H9 (cell line): ENCODE data around the gene SERPINE2. TPM values are rescaled to one million over a fixed set of nuclear protein-coding genes. Genes with fewer than 3 reads are reported as not detected.

Source experiments
- DNase-seq: peaks from one replicate; pipeline ENCODE4 v3.0.0-alpha.2; 2017
- H2AFZ ChIP-seq: one replicate; pipeline ENCODE4 v1.6.1; 2013; ENCODE audit warnings: mild to moderate bottlenecking, low read length, control low read depth, moderate library complexity
- H2AK5ac ChIP-seq: 2 replicates; pipeline ENCODE4 v1.6.1; 2013; ENCODE audit warnings: low read length, control low read depth, mixed read lengths; ENCODE audit not compliant: insufficient read length
- H2BK120ac ChIP-seq: one replicate; pipeline ENCODE4 v1.6.1; 2013; ENCODE audit warnings: low read depth, mild to moderate bottlenecking, low read length, control low read depth, inconsistent platforms; ENCODE audit not compliant: poor library complexity, severe bottlenecking
- H2BK12ac ChIP-seq: 2 replicates; pipeline ENCODE4 v1.6.1; 2013; ENCODE audit warnings: low read length, control low read depth, mixed read lengths, low read depth; ENCODE audit not compliant: insufficient read length
- H2BK15ac ChIP-seq: 2 replicates; pipeline ENCODE4 v1.6.1; 2013; ENCODE audit warnings: low read depth, low read length, control low read depth
- H2BK20ac ChIP-seq: one replicate; pipeline ENCODE4 v1.6.1; 2013; ENCODE audit warnings: low read depth, mild to moderate bottlenecking, low read length, control low read depth, inconsistent platforms; ENCODE audit not compliant: poor library complexity, severe bottlenecking
- H2BK5ac ChIP-seq: 2 replicates; pipeline ENCODE4 v1.6.1; 2013; ENCODE audit warnings: low read length, control low read depth, mixed read lengths; ENCODE audit not compliant: insufficient read length
- H3K14ac ChIP-seq: 2 replicates; pipeline ENCODE4 v1.6.1; 2013; ENCODE audit warnings: low read length, control low read depth; ENCODE audit not compliant: insufficient read depth
- H3K18ac ChIP-seq: 2 replicates; pipeline ENCODE4 v1.6.1; 2013; ENCODE audit warnings: low read depth, mild to moderate bottlenecking, mixed read lengths, low read length, control low read depth; ENCODE audit not compliant: insufficient read length
- H3K23ac ChIP-seq: 2 replicates; pipeline ENCODE4 v1.6.1; 2013; ENCODE audit warnings: low read length, control low read depth, mixed read lengths, low read depth; ENCODE audit not compliant: insufficient read length
- H3K23me2 ChIP-seq: 2 replicates; pipeline ENCODE4 v1.6.1; 2013; ENCODE audit warnings: low read depth, mild to moderate bottlenecking, mixed read lengths, low read length, control low read depth; ENCODE audit not compliant: insufficient read length, poor library complexity, severe bottlenecking
- H3K27ac ChIP-seq: 2 replicates; pipeline ENCODE4 v1.5.1; 2013; ENCODE audit warnings: low read length, control low read depth, mixed read lengths, low read depth; ENCODE audit not compliant: insufficient read length
- H3K27me3 ChIP-seq: 2 replicates; pipeline ENCODE4 v1.6.1; 2013; ENCODE audit warnings: low read length, control low read depth, inconsistent platforms; ENCODE audit not compliant: insufficient read depth
- H3K4ac ChIP-seq: 2 replicates; pipeline ENCODE4 v1.6.1; 2013; ENCODE audit warnings: low read depth, mild to moderate bottlenecking, control low read depth, inconsistent platforms, low read length, moderate library complexity
- H3K4me1 ChIP-seq: 2 replicates; pipeline ENCODE4 v1.6.1; 2013; ENCODE audit warnings: low read length, control low read depth, inconsistent platforms; ENCODE audit not compliant: insufficient read depth
- H3K4me2 ChIP-seq: 2 replicates; pipeline ENCODE4 v1.6.1; 2013; ENCODE audit warnings: low read length, control low read depth, mixed read lengths; ENCODE audit not compliant: insufficient read length, insufficient read depth
- H3K56ac ChIP-seq: 2 replicates; pipeline ENCODE4 v1.6.1; 2013; ENCODE audit warnings: low read depth, mild to moderate bottlenecking, mixed read lengths, low read length, control low read depth; ENCODE audit not compliant: insufficient read length
- H3K79me1 ChIP-seq: 2 replicates; pipeline ENCODE4 v1.6.1; 2013; ENCODE audit warnings: low read depth, mild to moderate bottlenecking, moderate library complexity, low read length, control low read depth, inconsistent platforms; ENCODE audit not compliant: insufficient read depth, poor library complexity, severe bottlenecking
- H3K79me2 ChIP-seq: 2 replicates; pipeline ENCODE4 v1.6.1; 2013; ENCODE audit warnings: low read length, control low read depth, inconsistent platforms; ENCODE audit not compliant: insufficient read depth
- H3K9ac ChIP-seq: 2 replicates; pipeline ENCODE4 v1.6.1; 2013; ENCODE audit warnings: low read length, control low read depth, mixed read lengths; ENCODE audit not compliant: insufficient read length; ENCODE audit errors: extremely low read depth
- H3K9me3 ChIP-seq: one replicate; pipeline ENCODE4 v1.6.1; 2013; ENCODE audit warnings: low read depth, low read length, inconsistent platforms; ENCODE audit not compliant: control insufficient read depth
- H3T11ph ChIP-seq: one replicate; pipeline ENCODE4 v1.6.1; 2013; ENCODE audit warnings: mild to moderate bottlenecking, low read length, control low read depth, inconsistent platforms
- H4K20me1 ChIP-seq: one replicate; pipeline ENCODE4 v1.6.1; 2013; ENCODE audit not compliant: control insufficient read depth, insufficient read length, insufficient read depth
- H4K5ac ChIP-seq: 2 replicates; pipeline ENCODE4 v1.6.1; 2013; ENCODE audit warnings: low read depth, mild to moderate bottlenecking, mixed read lengths, low read length, control low read depth; ENCODE audit not compliant: insufficient read length
- H4K8ac ChIP-seq: replicated peaks from 2 replicates; pipeline ENCODE4 v1.6.1; 2013; ENCODE audit warnings: low read length, control low read depth, mixed read lengths, low read depth; ENCODE audit not compliant: insufficient read length
- H4K91ac ChIP-seq: 2 replicates; pipeline ENCODE4 v1.6.1; 2013; ENCODE audit warnings: low read depth, mild to moderate bottlenecking, moderate library complexity, mixed read lengths, low read length, control low read depth; ENCODE audit not compliant: insufficient read length
- H3K27ac Mint-ChIP-seq, 3 experiments: 2 replicates in 2 of 3; 3 replicates in 1 of 3; pipeline ENCODE4 v1.8.0; 2020 to 2021; ENCODE audit warnings: mixed read lengths in 3 of 3, mild to moderate bottlenecking in 1 of 3, moderate library complexity in 1 of 3
- H3K27me3 Mint-ChIP-seq: 2 replicates; pipeline ENCODE4 v1.8.0; 2021; ENCODE audit warnings: low read depth, mild to moderate bottlenecking, moderate library complexity, mixed read lengths
- H3K36me3 Mint-ChIP-seq, 3 experiments: 2 replicates in 2 of 3; 3 replicates in 1 of 3; pipeline ENCODE4 v1.8.0; 2020 to 2021; ENCODE audit warnings: low read depth in 3 of 3, mixed read lengths in 3 of 3; ENCODE audit not compliant: insufficient read depth in 1 of 3
- H3K4me1 Mint-ChIP-seq, 2 experiments: 2 replicates each; pipeline ENCODE4 v1.8.0; 2020; ENCODE audit warnings: mixed read lengths in 2 of 2
- H3K4me3 Mint-ChIP-seq, 2 experiments: 2 replicates in 1 of 2; 3 replicates in 1 of 2; pipeline ENCODE4 v1.8.0; 2020 to 2021; ENCODE audit warnings: mild to moderate bottlenecking in 2 of 2, mixed read lengths in 2 of 2, moderate library complexity in 1 of 2
- H3K9me3 Mint-ChIP-seq, 2 experiments: 2 replicates in 1 of 2; 3 replicates in 1 of 2; pipeline ENCODE4 v1.8.0; 2020; ENCODE audit warnings: mild to moderate bottlenecking in 2 of 2, mixed read lengths in 2 of 2, moderate library complexity in 1 of 2
- WGBS: extraction: QIAGEN DNeasy Blood & Tissue Kit; methylation state at CpG from one replicate; pipeline ENCODE4 v1.1.7; 2013; ENCODE audit warnings: missing lambda C conversion rate, low lambda C conversion rate, mixed read lengths; ENCODE audit not compliant: insufficient read length; ENCODE audit errors: extremely low coverage; 5-methylcytosine and 5-hydroxymethylcytosine counted together
- total RNA-seq: library from RNA; stranded (reverse); gene quantifications from 2 replicates; pipeline ENCODE4 v1.2.1, GENCODE V29; 2021
- TF ChIP-seq, protein P1 (sequence below): fragments of 200-600 bp; sonication (generic); conservative IDR thresholded peaks from 3 replicates; pipeline ENCODE4 v1.8.0; 2021; ENCODE audit warnings: antibody characterized with exemption, mild to moderate bottlenecking

The SERPINE2 gene
- total RNA-seq, 1 experiment from 2014 or later, result 40.0 TPM

DNA sequence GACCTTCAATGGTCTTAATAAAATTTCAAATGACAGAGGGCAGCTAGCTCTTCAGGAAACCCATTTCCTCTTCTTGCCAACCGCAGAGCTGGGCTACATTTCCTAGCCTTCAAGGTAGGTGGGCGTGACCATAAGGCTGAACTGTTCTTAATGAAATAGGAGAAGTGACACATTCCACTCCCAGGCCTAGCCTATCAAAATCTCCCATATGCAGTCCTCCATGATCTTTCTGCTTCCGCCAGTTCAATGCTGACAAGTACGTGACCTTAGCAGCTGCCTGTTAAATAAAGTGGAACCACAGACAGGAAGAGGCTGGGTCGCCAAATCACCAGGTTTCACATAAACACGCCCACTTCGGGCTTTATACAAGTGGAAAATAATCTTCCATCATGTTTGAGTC is 13.2 kb downstream of the SERPINE2 start:
- peaks cover 56 to 59% of the 10 kb centered on the region in 2 experiments for H3K4me1 Mint-ChIP-seq
- peaks cover under 1 to 4% (median 4%) of the 10 kb centered on the region in 3 experiments; a peak in 4 of 7 replicates for H3K36me3 Mint-ChIP-seq
- H3K4me3 Mint-ChIP-seq, result no peak overlapping the region; a peak in 1 of 5 replicates
- H3K27me3 Mint-ChIP-seq, result peaks cover 40% of the 10 kb centered on the region
- no peak overlapping the region for H2BK20ac ChIP-seq
- WGBS, result no CpG with 5 or more reads among the region's 7 CpGs
- H3K79me1 ChIP-seq, result no peaks in the 10 kb centered on the region
- no peak overlapping the region for H2BK120ac ChIP-seq
- no peak overlapping the region for H3K18ac ChIP-seq
- H3K23ac ChIP-seq, result no peak overlapping the region
- DNase-seq, result no peak
- no peak overlapping the region for H3K14ac ChIP-seq
- no peak overlapping the region for H3K56ac ChIP-seq
- no peak overlapping the region for H2AK5ac ChIP-seq
- H3K79me2 ChIP-seq, result no peaks in the 10 kb centered on the region; the same call in 1 of the 2 replicates
- H2BK15ac ChIP-seq, result no peak overlapping the region
- no peaks in the 10 kb centered on the region for H3K23me2 ChIP-seq
- no peak overlapping the region for H2BK12ac ChIP-seq
- no peak overlapping the region for H3K27ac ChIP-seq
- H3K9ac ChIP-seq, result no peak overlapping the region
- H4K20me1 ChIP-seq, result no peaks in the 10 kb centered on the region
- H3K9me3 Mint-ChIP-seq, result no peaks in the 10 kb centered on the region; a peak in 2 of 5 replicates
- no peak overlapping the region for H3T11ph ChIP-seq
- H4K8ac ChIP-seq, result no peak overlapping the region
- no peaks in the 10 kb centered on the region for H3K27me3 ChIP-seq
- H3K4me1 ChIP-seq, result peaks cover 28% of the 10 kb centered on the region; the same call in 1 of the 2 replicates
- no peak overlapping the region for H2BK5ac ChIP-seq
- H2AFZ ChIP-seq, result no peak overlapping the region
- no peak overlapping the region for H4K91ac ChIP-seq
- no peaks in the 10 kb centered on the region for H3K9me3 ChIP-seq
- H3K4me2 ChIP-seq, result no peak overlapping the region
- TF ChIP-seq, protein P1, sequence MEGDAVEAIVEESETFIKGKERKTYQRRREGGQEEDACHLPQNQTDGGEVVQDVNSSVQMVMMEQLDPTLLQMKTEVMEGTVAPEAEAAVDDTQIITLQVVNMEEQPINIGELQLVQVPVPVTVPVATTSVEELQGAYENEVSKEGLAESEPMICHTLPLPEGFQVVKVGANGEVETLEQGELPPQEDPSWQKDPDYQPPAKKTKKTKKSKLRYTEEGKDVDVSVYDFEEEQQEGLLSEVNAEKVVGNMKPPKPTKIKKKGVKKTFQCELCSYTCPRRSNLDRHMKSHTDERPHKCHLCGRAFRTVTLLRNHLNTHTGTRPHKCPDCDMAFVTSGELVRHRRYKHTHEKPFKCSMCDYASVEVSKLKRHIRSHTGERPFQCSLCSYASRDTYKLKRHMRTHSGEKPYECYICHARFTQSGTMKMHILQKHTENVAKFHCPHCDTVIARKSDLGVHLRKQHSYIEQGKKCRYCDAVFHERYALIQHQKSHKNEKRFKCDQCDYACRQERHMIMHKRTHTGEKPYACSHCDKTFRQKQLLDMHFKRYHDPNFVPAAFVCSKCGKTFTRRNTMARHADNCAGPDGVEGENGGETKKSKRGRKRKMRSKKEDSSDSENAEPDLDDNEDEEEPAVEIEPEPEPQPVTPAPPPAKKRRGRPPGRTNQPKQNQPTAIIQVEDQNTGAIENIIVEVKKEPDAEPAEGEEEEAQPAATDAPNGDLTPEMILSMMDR, result no peak
- no peak overlapping the region for H3K4ac ChIP-seq
- H3K27ac Mint-ChIP-seq, result no peak overlapping the region
- H4K5ac ChIP-seq, result no peak overlapping the region
